Endothelial cell of umbilical vein (primary cell): ENCODE results near the gene F2RL3. TPM values are rescaled to one million over a fixed set of nuclear protein-coding genes. Genes with fewer than 3 reads are reported as not detected.

ENCODE experiments used
- BruUV-seq: library from RNA; stranded (reverse); fragments of 400-500 nt; replicated peaks from 2 replicates; lab custom pipeline; 2021; lab: Mats Ljungman, UMichigan
- CTCF ChIA-PET: fragments of 300-600, 350-600 bp; sonication (Branson Sonifier 250); formaldehyde crosslinking; loops from one replicate; lab custom pipeline; 2021; ENCODE audit warnings: antibody characterized with exemption, inconsistent platforms; lab: Charles Lee
- POLR2A ChIA-PET: fragments of 300-600, 350-600 bp; sonication (Branson Sonifier 250); formaldehyde crosslinking; loops from one replicate; lab custom pipeline; 2021; ENCODE audit warnings: antibody characterized with exemption, inconsistent platforms; lab: Charles Lee
- DNase-seq: peaks from one replicate; pipeline ENCODE4 v3.0.0-alpha.2; 2011; ENCODE audit warnings: low read depth, low spot score
- FAIRE-seq: peaks from 2 replicates; lab custom pipeline; 2011; peaks lifted over from hg19 to GRCh38; lab: Jason Lieb, UNC
- H2AFZ ChIP-seq: 2 replicates; pipeline ENCODE4 v1.6.0; 2012; ENCODE audit warnings: low read depth, low read length, control low read depth, inconsistent platforms
- H3K27ac ChIP-seq: 2 replicates; pipeline ENCODE4 v1.5.1; 2011; ENCODE audit warnings: low read depth, mild to moderate bottlenecking, control low read depth, low read length, moderate library complexity; ENCODE audit not compliant: insufficient read depth
- H3K27me3 ChIP-seq, 2 experiments: 2 replicates each; pipeline versions ENCODE4 v1.6.0 to v1.6.1; 2011; ENCODE audit warnings: low read length in 2 of 2, mixed read lengths in 1 of 2; ENCODE audit not compliant: control insufficient read depth in 2 of 2, insufficient read depth in 2 of 2
- H3K36me3 ChIP-seq, 2 experiments: 2 replicates in 1 of 2; 3 replicates in 1 of 2; pipeline ENCODE4 v1.5.1; 2011; ENCODE audit warnings: low read length in 2 of 2, mild to moderate bottlenecking in 1 of 2, moderate library complexity in 1 of 2; ENCODE audit not compliant: control insufficient read depth in 2 of 2, insufficient read depth in 2 of 2; ENCODE audit errors: extremely low read depth in 1 of 2
- H3K4me1 ChIP-seq: 3 replicates; pipeline ENCODE4 v1.5.1; 2011; ENCODE audit warnings: mild to moderate bottlenecking, low read length; ENCODE audit not compliant: control insufficient read depth, insufficient read depth; ENCODE audit errors: extremely low read depth
- H3K4me2 ChIP-seq: 2 replicates; pipeline ENCODE4 v1.6.1; 2011; ENCODE audit warnings: low read length, control low read depth, mixed read lengths; ENCODE audit not compliant: insufficient read depth
- H3K4me3 ChIP-seq, 3 experiments: fragments of 200-600 bp in 1 of 3; sonication (generic), shearing (Covaris generic) in 1 of 3; replicated peaks in 1 of 3; 2 replicates each; pipeline ENCODE4 v1.5.1; 2011 to 2016; ENCODE audit warnings: control low read depth in 3 of 3, low read length in 3 of 3, mild to moderate bottlenecking in 2 of 3, inconsistent platforms in 1 of 3, low read depth in 1 of 3, moderate library complexity in 1 of 3; ENCODE audit not compliant: insufficient read depth in 1 of 3
- H3K79me2 ChIP-seq: 2 replicates; pipeline ENCODE4 v1.6.0; 2012; ENCODE audit warnings: low read length, inconsistent platforms; ENCODE audit not compliant: control insufficient read depth, insufficient read depth
- H3K9ac ChIP-seq: replicated peaks from 2 replicates; pipeline ENCODE3; 2011; ENCODE audit warnings: low read length, control low read depth; ENCODE audit not compliant: insufficient read depth; ENCODE audit errors: extremely low read depth
- H3K9me1 ChIP-seq: replicated peaks from 3 replicates; pipeline ENCODE4 v1.6.0; 2011; ENCODE audit warnings: mild to moderate bottlenecking, low read length; ENCODE audit not compliant: control insufficient read depth, insufficient read depth; ENCODE audit errors: extremely low read depth
- H3K9me3 ChIP-seq: replicated peaks from 2 replicates; pipeline ENCODE4 v1.5.1; 2012; ENCODE audit warnings: low read length, inconsistent platforms; ENCODE audit not compliant: control insufficient read depth, insufficient read depth
- H4K20me1 ChIP-seq: replicated peaks from 2 replicates; pipeline ENCODE3; 2011; ENCODE audit warnings: mild to moderate bottlenecking, low read length; ENCODE audit not compliant: control insufficient read depth, insufficient read depth; ENCODE audit errors: extremely low read depth
- CTCF ChIP-seq, 2 donors: IDR thresholded peaks; 1 replicate in 1 of 2; 2 replicates in 1 of 2; pipeline ENCODE4 v1.5.1; 2011; ENCODE audit warnings: low read length in 2 of 2, mild to moderate bottlenecking in 2 of 2, moderate library complexity in 2 of 2, control low read depth in 1 of 2, inconsistent platforms in 1 of 2, low read depth in 1 of 2; ENCODE audit not compliant: insufficient read depth in 1 of 2; ENCODE audit errors: extremely low read depth in 1 of 2
- EZH2 ChIP-seq: IDR thresholded peaks from 2 replicates; pipeline ENCODE4 v1.6.1; 2012; ENCODE audit warnings: borderline replicate concordance, low read depth, mild to moderate bottlenecking, moderate library complexity, low read length, inconsistent platforms; ENCODE audit not compliant: severe bottlenecking
- FOS ChIP-seq: IDR thresholded peaks from 2 replicates; pipeline ENCODE4 v1.6.1; 2011; ENCODE audit warnings: mild to moderate bottlenecking, low read length, moderate library complexity, borderline replicate concordance; ENCODE audit not compliant: insufficient read depth
- GATA2 ChIP-seq: IDR thresholded peaks from 2 replicates; pipeline ENCODE4 v1.7.0; 2011; ENCODE audit warnings: low read depth, mild to moderate bottlenecking, moderate library complexity, mixed read lengths, low read length; ENCODE audit not compliant: insufficient read length, insufficient read depth
- JUN ChIP-seq: IDR thresholded peaks from 2 replicates; pipeline ENCODE4 v1.6.1; 2011; ENCODE audit warnings: borderline replicate concordance, low read depth; ENCODE audit not compliant: insufficient read length, insufficient read depth
- MAX ChIP-seq: IDR thresholded peaks from 2 replicates; pipeline ENCODE4 v1.6.1; 2011; ENCODE audit not compliant: insufficient read depth, insufficient read length
- MYC ChIP-seq: IDR thresholded peaks from one replicate; pipeline ENCODE4 v1.6.1; 2011; ENCODE audit warnings: mild to moderate bottlenecking, low read depth, low read length
- POLR2A ChIP-seq: IDR thresholded peaks from 2 replicates; pipeline ENCODE4 v1.6.1; 2012; ENCODE audit warnings: low read depth, mild to moderate bottlenecking, control low read depth, low read length
- POLR2AphosphoS5 ChIP-seq: IDR thresholded peaks from 2 replicates; pipeline ENCODE4 v1.6.1; 2012; ENCODE audit warnings: low read depth, mild to moderate bottlenecking, control low read depth, low read length, moderate library complexity; ENCODE audit not compliant: insufficient read depth
- dilution Hi-C: fragments of 300-500 bp; cut with MboI; formaldehyde crosslinking; loops from one replicate; pipeline ENCODE4 v1.15.0; 2019; ENCODE audit warnings: low sequenced_read_pairs; ENCODE audit not compliant: extremely low pct_ligation_motif_present
- intact Hi-C: fragments of 100-400 bp; cut with micrococcal nuclease; formaldehyde crosslinking; loops from one replicate; pipeline ENCODE4 v1.10.0; 2022
- polyA plus RNA-seq, 4 experiments: library from polyadenylated mRNA; depleted of rRNA in 3 of 4; stranded (reverse) in 3 of 4; unstranded in 1 of 4; fragments of >200 nt; gene quantifications; 2 replicates each; pipeline versions ENCODE4 v1.2.1 to v1.2.3, GENCODE V29; 2011 to 2012; ENCODE audit warnings: missing spikeins in 1 of 4
- total RNA-seq: library from RNA; stranded (reverse); gene quantifications from 2 replicates; pipeline ENCODE4 v1.2.3, GENCODE V29; 2021

F2RL3 gene
- total and polyA plus RNA-seq, 2 donors (not counting 3 experiments of a cell fraction or from before 2014, with no cell fraction given), result 1.2 to 1.7 TPM

DNA sequence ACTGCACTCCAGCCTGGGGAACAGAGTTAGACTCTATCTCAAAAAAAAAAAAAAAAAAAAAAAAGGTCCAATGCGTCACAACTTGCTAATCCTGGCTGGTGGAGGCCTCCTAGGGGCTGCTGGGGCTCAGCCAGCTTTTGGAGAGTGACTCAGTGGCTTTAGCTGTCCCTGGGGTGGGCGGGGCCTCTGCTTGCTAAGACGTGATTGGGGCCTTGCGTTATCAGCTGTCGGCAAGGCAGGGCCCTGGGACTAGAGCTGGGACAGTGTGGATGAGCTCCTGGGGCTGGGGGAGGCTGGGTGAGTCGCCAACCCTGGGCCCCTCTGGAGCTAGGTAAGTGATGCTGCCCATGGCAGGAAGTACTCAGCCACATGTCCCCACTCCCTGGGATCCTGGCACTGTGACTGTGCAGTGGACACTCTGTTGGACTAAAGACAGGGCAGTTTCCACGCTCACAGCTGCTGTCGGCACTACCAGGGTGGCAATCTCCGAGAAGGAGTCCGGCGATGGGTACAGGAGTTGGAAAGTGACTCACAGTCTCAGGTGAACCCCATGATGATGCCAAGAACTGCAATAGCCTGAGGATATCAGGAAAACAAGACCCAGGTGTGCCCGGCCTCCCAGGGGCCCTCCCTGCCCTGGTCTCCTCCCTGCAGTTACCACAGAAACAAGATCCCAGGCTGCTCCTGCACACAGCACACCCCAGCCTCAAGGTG is 32.2 kb downstream of the F2RL3 start:
- FAIRE-seq, result no peak

More for the DNA sequence above, 32.2 kb downstream of the F2RL3 start:
- no peak overlapping the region for H3K9ac ChIP-seq
- no peaks in the 10 kb centered on the region for H3K79me2 ChIP-seq
- H3K27ac ChIP-seq, result no peak overlapping the region
- intact Hi-C loops (no loop called here), dilution Hi-C loops (no loop called here)
- no peaks in the 10 kb centered on the region for H3K36me3 ChIP-seq
- H3K4me3 ChIP-seq, result no peak overlapping the region
- no peaks in the 10 kb centered on the region for H3K9me3 ChIP-seq
- H2AFZ ChIP-seq, result no peak overlapping the region
- CTCF ChIA-PET, result interaction anchor here (1.5 kb wide), 1 partner anchor 206 kb away, joined by 4 read pairs; no protein-coding TSS in a partner anchor
- H3K4me2 ChIP-seq, result no peak overlapping the region
- no peaks in the 10 kb centered on the region for H3K27me3 ChIP-seq
- no peaks in the 10 kb centered on the region for H3K4me1 ChIP-seq
- no peaks in the 10 kb centered on the region for H4K20me1 ChIP-seq
- POLR2A ChIA-PET, result interaction anchor here (0.7 kb wide), 2 partner anchors 388 to 509 kb away, joined by 9 to 13 read pairs; partner anchors contain the start of gene DDA1
- BruUV-seq, result no TSS peak
- no peaks in the 10 kb centered on the region for H3K9me1 ChIP-seq
- TF ChIP-seq GATA2, result no peak
- TF ChIP-seq JUN, result no peak
- TF ChIP-seq FOS, result no peak
- TF ChIP-seq MYC, result no peak
- no peak for TF ChIP-seq MAX
- TF ChIP-seq EZH2, result no peak
- TF ChIP-seq POLR2AphosphoS5, result no peak
- TF ChIP-seq CTCF (IDR thresholded peaks at IDR 0.05; ENCODE audit: extremely low read depth in 1 of 2, insufficient read depth in 1 of 2, low read depth in 1 of 2, low read length in 2 of 2), result no peak
- TF ChIP-seq POLR2A, result no peak
- no peak for DNase-seq
